Hepatocyte (in vitro differentiated cells): Measurements from ENCODE around the gene IFNA17. TPM values are rescaled to one million over a fixed set of nuclear protein-coding genes. Genes with fewer than 3 reads are reported as not detected.
"Not testable (repeated sequence)": the region's sequence is repeated elsewhere in the genome, so short reads cannot be mapped to it uniquely, and the experiment has no call there.

Source experiments
- DNase-seq: peaks from one replicate; pipeline ENCODE4 v3.0.0-alpha.2; 2016; ENCODE audit warnings: low spot score
- H2AFZ ChIP-seq: fragments of 200-600 bp; sonication (generic); 2 replicates; pipeline ENCODE4 v1.6.0; 2016; ENCODE audit warnings: antibody characterized with exemption, mild to moderate bottlenecking
- H3K27ac ChIP-seq: fragments of 200-600 bp; sonication (generic); 2 replicates; pipeline ENCODE4 v1.5.1; 2016; ENCODE audit warnings: mild to moderate bottlenecking
- H3K27me3 ChIP-seq: fragments of 200-600 bp; sonication (generic); 2 replicates; pipeline ENCODE4 v1.6.1; 2016
- H3K36me3 ChIP-seq: fragments of 200-600 bp; sonication (generic); replicated peaks from 2 replicates; pipeline ENCODE4 v1.5.1; 2016; ENCODE audit warnings: low read depth; ENCODE audit not compliant: insufficient read depth
- H3K4me1 ChIP-seq: fragments of 200-600 bp; sonication (generic); 2 replicates; pipeline ENCODE4 v1.5.1; 2016; ENCODE audit warnings: mild to moderate bottlenecking, moderate library complexity; ENCODE audit not compliant: insufficient read depth
- H3K4me2 ChIP-seq: fragments of 200-600 bp; sonication (generic); 2 replicates; pipeline ENCODE4 v1.6.0; 2016
- H3K4me3 ChIP-seq: fragments of 200-600 bp; sonication (generic); 2 replicates; pipeline ENCODE4 v1.5.1; 2016; ENCODE audit warnings: mild to moderate bottlenecking
- H3K79me2 ChIP-seq: fragments of 200-600 bp; sonication (generic); 2 replicates; pipeline ENCODE4 v1.6.0; 2017; ENCODE audit warnings: mild to moderate bottlenecking
- H3K9me2 ChIP-seq: fragments of 200-600 bp; sonication (generic); replicated peaks from 2 replicates; pipeline ENCODE4 v1.6.0; 2017; ENCODE audit warnings: mild to moderate bottlenecking; ENCODE audit not compliant: insufficient read depth
- H3K9me3 ChIP-seq: fragments of 200-600 bp; sonication (generic); 2 replicates; pipeline ENCODE4 v1.5.1; 2016; ENCODE audit warnings: low read depth, mild to moderate bottlenecking
- H4K20me1 ChIP-seq: fragments of 200-600 bp; sonication (generic); 2 replicates; pipeline ENCODE4 v1.6.0; 2016; ENCODE audit warnings: mild to moderate bottlenecking; ENCODE audit not compliant: insufficient read depth, poor library complexity, severe bottlenecking
- WGBS: methylation state at CpG from one replicate; pipeline ENCODE4 v1.1.6; 2016; ENCODE audit warnings: low lambda C conversion rate; ENCODE audit errors: missing lambda C conversion rate; 5-methylcytosine and 5-hydroxymethylcytosine counted together
- polyA plus RNA-seq: library from polyadenylated mRNA; unstranded; fragments of >200 nt; fragmentation: Nextera tagmentation; extraction: Ambion mirVana; gene quantifications from 2 replicates; pipeline ENCODE4 v1.2.1, GENCODE V29; 2016
- total RNA-seq: library from RNA; depleted of rRNA; stranded (reverse); fragments of >200 nt; gene quantifications from 2 replicates; pipeline ENCODE4 v1.2.3, GENCODE V29; 2014
- TF ChIP-seq, protein P1 (sequence below): fragments of 200-600 bp; sonication (generic); IDR thresholded peaks from 2 replicates; pipeline ENCODE4 v1.5.1; 2016; ENCODE audit warnings: antibody characterized with exemption, mild to moderate bottlenecking; ENCODE audit not compliant: poor library complexity

Gene IFNA17
- total and polyA plus RNA-seq, 2 experiments from 2014 or later = not detected

DNA sequence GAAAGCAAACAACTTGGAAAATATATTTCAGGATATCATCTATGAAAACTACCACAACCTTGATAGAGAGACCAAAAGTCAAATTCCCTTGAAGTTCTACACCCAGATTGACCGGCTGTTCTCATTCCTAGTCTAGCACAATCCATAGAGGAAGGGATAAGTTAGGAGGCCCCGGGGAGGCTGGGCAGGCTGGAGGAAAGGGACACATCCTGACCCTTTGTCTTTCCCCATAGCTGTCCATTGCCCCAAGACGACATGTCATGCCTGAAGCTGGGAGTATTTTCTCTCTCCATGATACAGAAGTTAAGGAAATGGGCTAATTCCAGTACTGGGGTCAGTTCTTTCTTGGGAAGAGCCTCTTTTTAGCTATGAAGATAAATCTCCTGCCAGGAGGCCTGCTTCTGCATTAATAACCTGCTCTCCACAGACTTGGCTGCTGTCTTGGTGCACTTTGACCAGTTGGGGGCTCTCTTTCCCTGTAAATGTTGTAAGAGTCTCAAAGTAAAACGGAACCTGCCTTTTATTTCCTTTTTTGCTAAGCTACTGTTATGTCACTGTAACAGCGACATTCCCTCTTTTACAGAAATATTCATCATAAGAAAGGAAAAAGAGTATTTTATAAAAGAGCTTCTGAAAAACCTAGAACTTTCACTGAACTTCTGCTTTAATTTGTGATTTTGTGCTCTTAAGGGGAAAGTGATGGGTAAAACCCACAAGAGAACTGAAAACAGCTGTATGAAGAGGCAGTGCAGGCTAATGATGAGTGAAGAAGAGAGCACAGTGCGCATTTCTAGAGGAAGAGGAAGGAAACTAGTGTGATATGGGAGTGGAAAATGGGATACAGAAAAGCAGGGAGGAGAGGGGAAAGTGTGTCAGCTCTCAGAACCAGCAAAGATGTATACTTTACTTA lies 32.9 kb downstream of the IFNA17 start:
- H3K79me2 ChIP-seq, H3K27me3 ChIP-seq, H3K27ac ChIP-seq, H3K9me2 ChIP-seq, H4K20me1 ChIP-seq, H3K4me3 ChIP-seq, H3K9me3 ChIP-seq, H2AFZ ChIP-seq, H3K4me1 ChIP-seq, H3K36me3 ChIP-seq: not testable (repeated sequence)
- TF ChIP-seq, protein P1, sequence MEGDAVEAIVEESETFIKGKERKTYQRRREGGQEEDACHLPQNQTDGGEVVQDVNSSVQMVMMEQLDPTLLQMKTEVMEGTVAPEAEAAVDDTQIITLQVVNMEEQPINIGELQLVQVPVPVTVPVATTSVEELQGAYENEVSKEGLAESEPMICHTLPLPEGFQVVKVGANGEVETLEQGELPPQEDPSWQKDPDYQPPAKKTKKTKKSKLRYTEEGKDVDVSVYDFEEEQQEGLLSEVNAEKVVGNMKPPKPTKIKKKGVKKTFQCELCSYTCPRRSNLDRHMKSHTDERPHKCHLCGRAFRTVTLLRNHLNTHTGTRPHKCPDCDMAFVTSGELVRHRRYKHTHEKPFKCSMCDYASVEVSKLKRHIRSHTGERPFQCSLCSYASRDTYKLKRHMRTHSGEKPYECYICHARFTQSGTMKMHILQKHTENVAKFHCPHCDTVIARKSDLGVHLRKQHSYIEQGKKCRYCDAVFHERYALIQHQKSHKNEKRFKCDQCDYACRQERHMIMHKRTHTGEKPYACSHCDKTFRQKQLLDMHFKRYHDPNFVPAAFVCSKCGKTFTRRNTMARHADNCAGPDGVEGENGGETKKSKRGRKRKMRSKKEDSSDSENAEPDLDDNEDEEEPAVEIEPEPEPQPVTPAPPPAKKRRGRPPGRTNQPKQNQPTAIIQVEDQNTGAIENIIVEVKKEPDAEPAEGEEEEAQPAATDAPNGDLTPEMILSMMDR = peak; percentile 73
- DNase-seq = peak; percentile 28
- WGBS = 43% methylated on average over 6 of the region's 6 CpGs
- peak overlapping the region; percentile 46 for H3K4me2 ChIP-seq

DNA sequence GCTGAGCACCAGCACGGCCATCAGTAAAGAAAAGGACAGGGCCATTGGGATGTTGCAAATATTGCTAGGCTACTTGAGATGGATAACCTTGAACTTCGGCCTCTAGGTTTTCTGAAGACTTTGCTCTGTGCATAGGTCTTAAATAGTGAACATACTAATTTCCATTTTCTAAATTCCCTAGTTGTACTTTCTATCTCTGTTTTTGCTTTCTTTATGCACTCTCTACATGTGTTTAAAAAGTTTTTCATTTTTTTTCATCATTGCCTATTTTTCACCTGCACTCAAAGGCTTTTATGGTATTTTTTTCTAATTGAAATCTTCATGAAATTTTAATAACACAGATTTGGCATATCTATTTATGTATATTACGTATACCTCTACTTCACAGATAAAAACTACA lies 40.5 kb downstream of the IFNA17 start, which contains the start of gene IFNA4:
TSS of gene IFNA4 (minus strand) at position 101 of the 400 bp plus-strand sequence. CDS start at position 45, 56 bp downstream.
- H3K27me3 ChIP-seq, H3K4me3 ChIP-seq, H3K36me3 ChIP-seq, H2AFZ ChIP-seq, H3K9me3 ChIP-seq, H3K27ac ChIP-seq, DNase-seq, H4K20me1 ChIP-seq, H3K79me2 ChIP-seq, H3K9me2 ChIP-seq, H3K4me1 ChIP-seq, H3K4me2 ChIP-seq: not testable (repeated sequence)
- WGBS = 90% methylated on average over 3 of the region's 3 CpGs

DNA sequence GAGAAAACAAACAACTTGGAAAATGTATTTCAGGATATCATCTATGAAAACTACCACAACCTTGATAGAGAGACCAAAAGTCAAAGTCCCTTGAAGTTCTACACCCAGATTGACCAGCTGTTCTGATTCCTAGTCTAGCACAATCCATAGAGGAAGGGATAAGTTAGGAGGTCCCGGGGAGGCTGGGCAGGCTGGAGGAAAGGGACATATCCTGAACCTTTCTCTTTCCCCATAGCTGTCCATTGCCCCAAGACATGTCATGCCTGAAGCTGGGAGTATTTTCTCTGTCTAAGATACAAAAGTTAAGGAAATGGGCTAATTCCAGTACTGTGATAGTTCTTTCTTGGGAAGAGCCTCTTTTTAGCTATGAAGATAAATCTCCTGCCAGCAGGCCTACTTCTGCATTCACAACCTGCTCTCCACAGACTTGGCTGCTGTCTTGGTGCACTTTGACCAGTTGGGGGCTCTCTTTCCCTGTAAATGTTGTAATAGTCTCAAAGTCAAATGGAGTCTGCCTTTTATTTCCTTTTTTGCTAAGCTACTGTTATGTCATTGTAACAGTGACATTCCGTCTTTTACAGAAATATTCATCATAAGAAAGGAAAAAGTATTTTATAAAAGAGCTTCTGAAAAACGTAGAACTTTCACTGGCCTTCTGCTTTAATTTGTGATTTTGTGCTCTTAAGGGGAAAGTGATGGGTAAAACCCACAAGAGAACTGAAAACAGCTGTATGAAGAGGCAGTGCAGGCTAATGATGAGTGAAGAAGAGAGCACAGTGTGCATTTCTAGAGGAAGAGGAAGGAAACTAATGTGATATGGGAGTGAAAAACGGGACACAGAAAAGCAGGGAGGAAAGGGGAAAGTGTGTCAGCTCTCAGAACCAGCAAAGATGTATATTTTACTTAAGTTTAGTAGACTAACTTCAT lies 44.9 kb downstream of the IFNA17 start:
- TF ChIP-seq, protein P1 = peak; percentile 49

More for the DNA sequence above, 44.9 kb downstream of the IFNA17 start:
- not testable (repeated sequence) for H4K20me1 ChIP-seq, H3K79me2 ChIP-seq, H3K9me2 ChIP-seq, H3K27me3 ChIP-seq, DNase-seq, H3K27ac ChIP-seq, H3K36me3 ChIP-seq, H3K4me2 ChIP-seq, H3K9me3 ChIP-seq, H2AFZ ChIP-seq, H3K4me3 ChIP-seq, H3K4me1 ChIP-seq
- 44% methylated on average over 4 of the region's 4 CpGs for WGBS

Other genes with a start within 250 kb of the IFNA17 start
- gene HACD4, start 196.6 kb downstream of the IFNA17 start, total RNA-seq = 1.2 and 1.3 TPM in 2 replicates
- 1.3 TPM in 2 replicates for gene HACD4, start 196.6 kb downstream of the IFNA17 start, polyA plus RNA-seq
- not detected in 2 replicates for gene IFNB1, start 150.3 kb downstream of the IFNA17 start, total RNA-seq
- not detected in 2 replicates for gene IFNB1, start 150.3 kb downstream of the IFNA17 start, polyA plus RNA-seq
- not detected in 2 replicates for gene IFNW1, start 86.4 kb downstream of the IFNA17 start, total RNA-seq
- gene IFNW1, start 86.4 kb downstream of the IFNA17 start, polyA plus RNA-seq = not detected in 2 replicates
- not detected in 2 replicates for gene IFNA21, start 61.6 kb downstream of the IFNA17 start, total RNA-seq
- not detected in 2 replicates for gene IFNA21, start 61.6 kb downstream of the IFNA17 start, polyA plus RNA-seq
- not detected in 2 replicates for gene IFNA4, start 40.6 kb downstream of the IFNA17 start, total RNA-seq
- gene IFNA4, start 40.6 kb downstream of the IFNA17 start, polyA plus RNA-seq = not detected in 2 replicates
- gene IFNA7, start 26.0 kb downstream of the IFNA17 start, total RNA-seq = not detected in 2 replicates
- not detected in 2 replicates for gene IFNA7, start 26.0 kb downstream of the IFNA17 start, polyA plus RNA-seq
- not detected in 2 replicates for gene IFNA10, start 21.1 kb downstream of the IFNA17 start, total RNA-seq
- not detected in 2 replicates for gene IFNA10, start 21.1 kb downstream of the IFNA17 start, polyA plus RNA-seq
- not detected in 2 replicates for gene IFNA16, start 10.9 kb downstream of the IFNA17 start, total RNA-seq
- not detected in 2 replicates for gene IFNA16, start 10.9 kb downstream of the IFNA17 start, polyA plus RNA-seq
- gene IFNA14, start 11.8 kb upstream of the IFNA17 start, total RNA-seq = not detected in 2 replicates
- gene IFNA14, start 11.8 kb upstream of the IFNA17 start, polyA plus RNA-seq = not detected in 2 replicates
- gene IFNA5, start 77.1 kb upstream of the IFNA17 start, total RNA-seq = not detected in 2 replicates
- gene IFNA5, start 77.1 kb upstream of the IFNA17 start, polyA plus RNA-seq = not detected in 2 replicates
- 41.6 and 43.1 TPM in 2 replicates for gene KLHL9, start 107.2 kb upstream of the IFNA17 start, total RNA-seq
- 17.5 and 18.6 TPM in 2 replicates for gene KLHL9, start 107.2 kb upstream of the IFNA17 start, polyA plus RNA-seq
- not detected in 2 replicates for gene IFNA6, start 122.7 kb upstream of the IFNA17 start, total RNA-seq
- not detected in 2 replicates for gene IFNA6, start 122.7 kb upstream of the IFNA17 start, polyA plus RNA-seq
- not detected in 2 replicates for gene IFNA13, start 139.8 kb upstream of the IFNA17 start, total RNA-seq
- not detected in 2 replicates for gene IFNA13, start 139.8 kb upstream of the IFNA17 start, polyA plus RNA-seq
- gene IFNA2, start 157.2 kb upstream of the IFNA17 start, total RNA-seq = not detected in 2 replicates
- gene IFNA2, start 157.2 kb upstream of the IFNA17 start, polyA plus RNA-seq = not detected in 2 replicates
- gene IFNA8, start 180.9 kb upstream of the IFNA17 start, total RNA-seq = not detected in 2 replicates
- not detected in 2 replicates for gene IFNA8, start 180.9 kb upstream of the IFNA17 start, polyA plus RNA-seq
- not detected in 2 replicates for gene IFNA1, start 212.2 kb upstream of the IFNA17 start, total RNA-seq
- gene IFNA1, start 212.2 kb upstream of the IFNA17 start, polyA plus RNA-seq = not detected in 2 replicates